OCI-LY3 (cell line): ENCODE results near the gene CRTC3.

Experiments used
- H2AFZ ChIP-seq: fragments of 200-600, 300-600 bp; shearing (Covaris generic); 2 replicates; pipeline ENCODE4 v1.6.0; 2014; ENCODE audit warnings: antibody characterized with exemption, low read depth, low read length
- H3K27ac ChIP-seq: fragments of 200-600, 300-600 bp; sonication (generic); 2 replicates; pipeline ENCODE4 v1.5.1; 2014; ENCODE audit warnings: mild to moderate bottlenecking, low read length, moderate library complexity, mixed read lengths
- H3K27me3 ChIP-seq: fragments of 200-600, 300-600 bp; sonication (generic); 2 replicates; pipeline ENCODE4 v1.6.1; 2014; ENCODE audit warnings: low read depth, low read length, mixed read lengths
- H3K36me3 ChIP-seq: fragments of 200-600, 300-600 bp; sonication (generic); replicated peaks from 2 replicates; pipeline ENCODE3; 2014; ENCODE audit warnings: low read depth, low read length, mixed read lengths
- H3K4me1 ChIP-seq: fragments of 300-600, 200-600 bp; sonication (generic); 2 replicates; pipeline ENCODE4 v1.6.1; 2014; ENCODE audit warnings: low read length, mixed read lengths
- H3K4me2 ChIP-seq: fragments of 200-600, 300-600 bp; sonication (generic); 2 replicates; pipeline ENCODE4 v1.6.1; 2014; ENCODE audit warnings: low read length, mixed read lengths
- H3K4me3 ChIP-seq: fragments of 300-600, 200-600 bp; sonication (generic); 2 replicates; pipeline ENCODE4 v1.5.1; 2014; ENCODE audit warnings: antibody characterized with exemption, mild to moderate bottlenecking, low read length, moderate library complexity
- H3K79me2 ChIP-seq: fragments of 300-600, 200-600 bp; shearing (Covaris generic); 2 replicates; pipeline ENCODE4 v1.6.1; 2014; ENCODE audit warnings: mild to moderate bottlenecking, low read length, mixed read lengths
- H3K9ac ChIP-seq: fragments of 300-600, 200-600 bp; shearing (Covaris generic); 2 replicates; pipeline ENCODE4 v1.6.0; 2014; ENCODE audit warnings: mild to moderate bottlenecking, low read length, moderate library complexity
- H3K9me3 ChIP-seq: fragments of 200-600, 300-600 bp; shearing (Covaris generic); 2 replicates; pipeline ENCODE4 v1.6.1; 2014; ENCODE audit warnings: low read length, mixed read lengths; ENCODE audit not compliant: insufficient read depth
- H4K20me1 ChIP-seq: fragments of 200-600, 300-600 bp; sonication (generic); 2 replicates; pipeline ENCODE4 v1.6.1; 2016; ENCODE audit warnings: low read length, mixed read lengths; ENCODE audit not compliant: insufficient read depth
- CTCF ChIP-seq: fragments of 200-600, 300-600 bp; sonication (generic); IDR thresholded peaks from 2 replicates; pipeline ENCODE4 v1.5.1; 2014; ENCODE audit warnings: antibody characterized with exemption, low read length, low read depth
- EZH2phosphoT487 ChIP-seq: fragments of 200-600 bp; shearing (Covaris generic); IDR thresholded peaks from 2 replicates; pipeline ENCODE4 v1.6.1; 2018; ENCODE audit warnings: antibody characterized with exemption, mixed run types, low read depth

The CRTC3 gene

GRCh38 chr15:90561344-90562244, 31.9 kb downstream of the CRTC3 start:
- H4K20me1 ChIP-seq = peaks cover 10% of the 10 kb centered on the region
- H3K36me3 ChIP-seq = no peaks in the 10 kb centered on the region
- no peaks in the 10 kb centered on the region for H3K27me3 ChIP-seq
- TF ChIP-seq CTCF (no peak), EZH2phosphoT487 (no peak)
- H3K27ac ChIP-seq = no peak overlapping the region
- H3K79me2 ChIP-seq = no peaks in the 10 kb centered on the region
- H3K4me1 ChIP-seq = peaks cover 19% of the 10 kb centered on the region
- no peaks in the 10 kb centered on the region for H3K9me3 ChIP-seq
- no peak overlapping the region for H3K4me3 ChIP-seq
- H3K4me2 ChIP-seq = no peak overlapping the region
- no peak overlapping the region for H3K9ac ChIP-seq
- H2AFZ ChIP-seq = no peak overlapping the region

GRCh38 chr15:90562669-90563068, 32.9 kb downstream of the CRTC3 start:
- H2AFZ ChIP-seq = no peak overlapping the region
- no peak overlapping the region for H3K9ac ChIP-seq
- H3K79me2 ChIP-seq = no peaks in the 10 kb centered on the region
- H3K4me1 ChIP-seq = peaks cover 18% of the 10 kb centered on the region
- no peak overlapping the region for H3K4me2 ChIP-seq
- no peaks in the 10 kb centered on the region for H3K27me3 ChIP-seq
- peaks cover 3% of the 10 kb centered on the region for H4K20me1 ChIP-seq
- H3K27ac ChIP-seq = no peak overlapping the region
- H3K36me3 ChIP-seq = no peaks in the 10 kb centered on the region
- no peak overlapping the region for H3K4me3 ChIP-seq
- TF ChIP-seq CTCF (no peak), EZH2phosphoT487 (no peak)
- no peaks in the 10 kb centered on the region for H3K9me3 ChIP-seq

- H3K79me2 ChIP-seq = no peaks in the 10 kb centered on the region
- H3K4me2 ChIP-seq = peak overlapping the region; percentile 50
- peaks cover 18% of the 10 kb centered on the region for H3K4me1 ChIP-seq
These were observed 33.7 kb downstream of the CRTC3 start for GRCh38 chr15:90563463-90563862.

More at GRCh38 chr15:90563463-90563862, 33.7 kb downstream of the CRTC3 start:
- Histone ChIP-seq H3K27me3 (no peaks in the 10 kb centered on the region), H3K4me3 (no peak overlapping the region), H3K27ac (no peak overlapping the region), H2AFZ (no peak overlapping the region), H4K20me1 (no peaks in the 10 kb centered on the region), H3K9me3 (no peaks in the 10 kb centered on the region), H3K36me3 (no peaks in the 10 kb centered on the region), H3K9ac (no peak overlapping the region)
- no peak for TF ChIP-seq CTCF
- TF ChIP-seq EZH2phosphoT487 = no peak
